Stimulated activated CD4-positive, alpha-beta T cell treated with anti-CD3 and anti-CD28 coated beads, Interleukin-1b, Interleukin-23, amount 100 ng/mL, for 4 hours (primary cell): ENCODE results near the gene ARMC10.
"Not testable (repeated sequence)": the region's sequence is repeated elsewhere in the genome, so short reads cannot be mapped to it uniquely, and the experiment has no call there.

ENCODE experiments used
- DNase-seq, 2 donors: peaks; one replicate each; pipeline ENCODE4 v3.0.0-alpha.2; 2020; ENCODE audit warnings: low read depth in 2 of 2

The ARMC10 gene

DNA sequence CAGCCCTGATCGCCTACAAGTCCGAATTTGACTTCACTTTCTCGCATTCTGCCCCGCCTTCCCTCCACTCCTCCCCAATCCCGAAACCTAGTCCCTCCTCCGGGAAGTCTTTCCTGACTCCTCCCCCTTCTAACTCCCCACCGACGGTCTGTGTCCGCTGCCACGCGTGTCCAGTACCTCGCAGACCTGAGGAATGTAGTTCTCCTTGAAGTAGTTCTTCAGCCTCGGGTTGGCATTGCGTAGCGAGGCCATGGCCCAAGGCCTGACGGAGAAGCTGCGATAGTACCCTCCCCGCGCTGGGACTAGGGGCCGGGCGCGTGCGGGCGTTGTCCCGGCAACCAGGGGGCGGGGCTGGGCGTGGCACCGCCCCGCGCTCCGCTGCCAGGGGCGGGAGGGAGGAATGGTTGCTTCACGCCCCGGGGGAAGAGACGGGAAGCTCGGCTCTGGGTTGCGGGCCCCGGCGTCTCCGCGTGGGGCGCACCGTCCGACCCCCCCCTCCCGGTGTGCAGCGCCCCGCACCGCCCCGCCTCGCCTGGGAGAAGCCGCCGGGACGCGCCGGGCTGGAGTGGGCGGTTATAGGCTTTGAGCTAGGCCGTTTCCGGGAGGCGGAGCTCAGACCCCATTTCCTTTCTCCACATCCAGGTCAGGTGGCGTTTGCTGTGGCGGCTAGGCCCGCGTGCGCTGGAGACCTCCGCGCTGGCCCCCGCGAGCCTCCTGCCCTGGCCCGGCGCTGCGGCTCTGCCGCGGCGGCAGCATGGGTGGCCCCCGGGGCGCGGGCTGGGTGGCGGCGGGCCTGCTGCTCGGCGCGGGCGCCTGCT is at the start of gene ARMC10, which contains the start of gene FBXL13:
Gene ARMC10 (plus strand): TSS at position 622 of the 818 bp plus-strand sequence. CDS start 133 bp downstream, at position 755.
Gene FBXL13 (minus strand): TSS at position 278 of the 818 bp plus-strand sequence.
- DNase-seq, result peak; percentile 87 to 90

DNA sequence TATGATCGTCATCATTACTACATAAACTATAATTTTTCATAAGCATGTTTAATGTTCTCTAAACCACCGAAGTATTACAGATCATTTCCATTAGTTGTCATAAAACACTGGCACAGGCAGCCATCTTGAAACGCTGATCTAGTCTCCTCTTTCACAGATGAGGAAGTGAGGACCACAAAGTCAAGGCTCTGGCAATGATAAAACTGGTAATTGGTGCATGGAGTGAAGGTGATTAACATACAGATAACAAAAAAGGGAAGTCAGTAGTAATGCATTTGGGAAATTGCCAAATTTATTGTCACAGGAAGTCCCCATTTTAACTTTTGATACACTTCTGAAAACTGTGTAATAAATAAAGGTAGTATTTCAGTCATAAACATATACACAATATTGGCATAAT is 49.6 kb upstream of the ARMC10 start:
- no peak for DNase-seq

DNA sequence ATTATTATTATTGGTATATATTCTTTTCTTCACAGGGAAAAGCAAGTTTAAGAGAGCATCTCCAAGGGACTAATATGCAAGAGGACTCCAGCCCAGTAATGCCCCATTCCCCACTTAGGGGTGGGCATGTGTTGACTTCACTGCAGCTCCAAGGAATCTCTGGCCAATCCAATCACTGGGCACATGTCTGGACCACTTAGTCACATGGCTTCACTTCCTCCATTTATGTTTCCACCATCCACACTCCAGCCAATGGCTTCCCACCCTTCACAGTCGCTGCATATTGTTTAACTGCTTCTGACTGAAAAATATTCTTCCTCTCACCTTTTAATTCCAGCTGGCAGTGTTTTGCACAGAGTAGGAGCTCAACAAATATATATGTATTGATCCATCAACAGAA is 43.9 kb upstream of the ARMC10 start:
- no peak for DNase-seq

DNA sequence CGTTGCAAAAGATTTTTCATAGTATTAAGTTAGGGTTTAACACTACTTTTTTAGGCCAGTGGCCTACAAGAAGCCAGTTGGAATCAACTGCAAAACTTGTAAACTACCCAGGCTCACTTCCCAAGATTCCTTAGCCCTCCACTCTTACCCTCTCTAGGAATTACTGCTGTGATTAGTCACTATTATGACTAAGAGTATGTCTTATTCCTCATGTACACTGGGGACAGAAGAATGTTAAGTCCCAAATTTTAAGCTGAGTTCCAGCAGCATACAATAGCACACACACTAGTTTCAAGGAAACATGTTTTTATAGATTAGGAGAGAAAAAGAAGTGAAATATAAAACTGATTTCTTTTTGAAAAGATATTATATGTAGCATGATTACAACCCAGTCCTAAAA is 43.2 kb upstream of the ARMC10 start:
- no peak for DNase-seq

DNA sequence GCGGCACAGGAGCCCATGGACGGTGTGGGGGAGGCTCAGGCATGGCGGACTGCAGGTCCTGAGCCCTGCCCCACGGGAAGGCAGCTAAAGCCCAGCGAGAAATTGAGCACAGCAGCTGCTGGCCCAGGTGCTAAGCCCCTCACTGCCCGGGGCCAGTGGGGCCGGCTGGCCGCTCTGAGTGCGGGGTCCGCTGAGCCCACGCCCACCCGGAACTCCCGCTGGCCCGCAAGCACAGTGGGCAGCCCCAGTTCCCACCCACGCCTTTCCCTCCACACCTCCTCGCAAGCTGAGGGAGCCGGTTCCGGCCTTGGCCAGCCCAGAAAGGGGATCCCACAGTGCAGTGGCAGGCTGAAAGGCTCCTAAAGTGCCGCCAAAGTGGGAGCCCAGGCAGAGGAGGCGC is 40.6 kb upstream of the ARMC10 start:
- not testable (repeated sequence) for DNase-seq

DNA sequence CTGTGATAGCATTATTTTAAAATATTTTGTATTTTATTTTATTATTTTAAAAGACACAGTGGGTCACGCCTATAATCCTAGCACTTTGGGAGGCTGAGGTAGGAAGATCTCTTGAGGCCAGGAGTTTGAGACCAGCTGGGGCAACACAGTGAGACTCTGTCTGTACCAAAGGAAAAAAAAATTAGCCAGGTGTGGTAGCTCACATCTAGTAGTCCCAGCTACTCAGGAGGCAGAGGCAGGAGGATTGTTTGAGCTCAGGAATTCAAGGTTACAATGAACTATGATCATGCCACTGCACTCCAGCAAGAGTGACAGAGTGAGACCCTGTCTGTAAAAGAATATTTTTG is 37.5 kb upstream of the ARMC10 start:
- no peak for DNase-seq

DNA sequence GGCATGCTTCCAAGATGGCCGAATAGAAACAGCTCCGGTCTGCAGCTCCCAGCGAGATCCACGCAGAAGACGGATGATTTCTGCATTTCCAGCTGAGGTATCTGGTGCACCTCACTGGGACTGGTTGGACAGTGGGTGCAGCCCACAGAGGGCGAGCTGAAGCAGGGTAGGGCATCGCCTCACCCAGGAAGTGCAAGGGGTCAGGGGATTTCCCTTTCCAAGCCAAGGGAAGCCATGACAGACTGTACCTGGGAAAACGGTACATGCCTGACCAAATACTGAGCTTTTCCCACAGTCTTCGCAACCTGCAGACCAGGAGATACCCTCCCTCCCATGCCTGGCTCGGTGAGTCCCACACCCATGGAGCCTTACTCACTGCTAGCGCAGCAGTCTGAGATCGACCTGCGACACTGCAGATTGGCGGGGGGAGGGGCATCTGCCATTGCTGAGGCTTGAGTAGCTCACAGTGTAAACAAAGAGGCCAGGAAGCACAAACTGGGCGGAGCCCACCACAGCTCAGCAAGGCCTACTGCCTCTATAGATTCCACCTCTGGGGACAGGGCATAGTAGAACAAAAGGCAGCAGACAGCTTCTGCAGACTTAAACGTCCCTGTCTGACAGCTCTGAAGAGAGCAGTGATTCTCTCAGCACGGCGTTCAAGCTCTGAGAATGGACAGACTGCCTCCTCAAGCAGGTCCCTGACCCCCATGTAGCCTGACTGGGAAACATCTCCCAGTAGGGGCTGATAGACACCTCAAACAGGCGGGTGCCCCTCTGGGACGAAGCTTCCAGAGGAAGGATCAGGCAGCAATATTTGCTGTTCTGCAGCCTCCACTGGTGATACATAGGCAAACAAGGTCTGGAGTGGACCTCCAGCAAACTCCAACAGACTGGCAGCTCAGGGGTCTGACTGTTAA is 36.9 kb upstream of the ARMC10 start:
- DNase-seq, result not testable (repeated sequence)

DNA sequence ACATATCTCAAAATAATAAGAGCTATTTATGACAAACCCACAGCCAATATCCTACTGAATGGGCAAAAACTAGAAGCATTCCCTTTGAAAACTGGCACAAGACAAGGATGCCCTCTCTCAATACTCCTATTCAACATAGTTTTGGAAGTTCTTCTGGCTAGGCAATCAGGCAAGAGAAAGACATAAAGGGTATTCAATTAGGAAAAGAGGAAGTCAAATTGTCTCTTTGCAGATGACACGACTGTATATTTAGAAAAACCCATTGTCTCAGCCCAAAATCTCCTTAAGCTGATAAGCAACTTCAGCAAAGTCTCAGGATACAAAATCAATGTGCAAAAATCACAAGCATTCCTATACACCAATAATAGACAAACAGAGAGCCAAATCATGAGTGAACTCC is 33.1 kb upstream of the ARMC10 start:
- DNase-seq, result not testable (repeated sequence)

DNA sequence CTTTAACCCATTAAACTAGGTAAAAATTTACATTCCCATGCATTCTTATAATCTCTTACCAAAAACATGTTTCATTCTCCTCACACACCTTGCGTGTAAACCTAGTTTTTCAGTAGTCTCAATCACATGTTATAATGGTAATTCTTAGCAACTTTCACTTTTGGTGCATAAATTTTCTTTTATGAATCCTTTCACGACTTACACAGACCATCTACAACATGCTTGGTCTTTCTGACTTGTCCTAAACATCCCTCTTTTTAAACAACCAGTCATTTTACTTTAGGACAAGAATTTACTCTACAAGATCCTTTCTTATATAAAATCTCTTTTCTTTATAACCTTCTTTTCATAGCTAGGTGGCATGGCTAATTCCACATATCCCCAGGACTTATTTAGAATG is 26.1 kb upstream of the ARMC10 start:
- no peak for DNase-seq

DNA sequence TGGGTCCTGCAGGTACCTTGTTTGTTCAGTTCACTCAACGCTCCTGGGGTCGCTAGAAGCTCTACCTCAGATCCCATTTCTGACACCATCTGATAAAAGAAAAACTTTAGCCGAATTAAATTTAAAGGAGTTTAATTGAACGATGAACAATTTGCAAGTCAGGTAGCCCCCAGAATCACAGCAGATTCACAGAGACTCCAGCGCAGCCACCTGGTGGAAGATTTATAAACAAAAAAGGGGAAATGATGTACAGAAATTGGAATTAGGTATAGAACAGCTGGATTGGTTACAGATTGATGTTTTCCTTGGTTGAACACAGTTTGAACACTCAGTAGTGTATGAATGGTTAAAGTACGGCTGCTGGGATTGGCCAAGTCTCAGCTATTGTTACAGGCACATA is 23.4 kb upstream of the ARMC10 start:
- DNase-seq, result no peak

DNA sequence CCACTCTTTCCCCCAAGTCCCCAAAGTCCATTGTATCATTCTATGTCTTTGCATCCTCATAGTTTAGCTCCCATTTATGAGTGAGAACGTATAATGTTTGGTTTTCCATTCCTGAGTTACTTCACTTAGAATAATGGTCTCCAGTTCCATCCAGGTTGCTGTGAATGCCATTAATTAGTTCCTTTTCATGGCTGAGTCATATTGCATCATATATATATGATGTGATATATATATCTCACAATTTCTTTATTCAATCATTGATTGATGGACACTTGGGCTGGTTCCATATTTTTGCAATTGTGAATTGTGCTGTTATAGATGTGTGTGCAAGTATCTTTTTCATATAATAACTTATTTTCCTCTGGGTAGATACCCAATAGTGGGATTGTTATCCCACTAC is 18.9 kb upstream of the ARMC10 start:
- DNase-seq, result not testable (repeated sequence)

DNA sequence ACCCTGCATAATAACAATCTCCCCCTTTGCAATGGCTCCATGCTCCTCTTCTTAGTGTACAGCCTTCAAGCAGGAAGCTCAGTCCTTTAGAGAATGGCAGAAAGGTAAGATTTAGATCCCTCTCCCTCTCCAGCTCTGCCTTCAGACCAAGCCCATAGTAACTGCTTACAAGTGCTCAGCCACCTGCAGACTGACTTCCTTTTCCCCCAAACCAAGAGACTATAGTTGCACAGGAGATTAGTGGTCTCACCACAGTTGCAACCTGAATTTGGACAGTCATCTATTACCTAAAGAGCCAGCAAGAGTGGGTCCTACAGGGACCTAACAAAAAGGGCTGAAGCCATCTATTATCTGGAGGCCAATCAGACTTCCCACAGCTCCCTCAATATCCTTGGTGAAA is 16.8 kb upstream of the ARMC10 start:
- DNase-seq, result no peak

DNA sequence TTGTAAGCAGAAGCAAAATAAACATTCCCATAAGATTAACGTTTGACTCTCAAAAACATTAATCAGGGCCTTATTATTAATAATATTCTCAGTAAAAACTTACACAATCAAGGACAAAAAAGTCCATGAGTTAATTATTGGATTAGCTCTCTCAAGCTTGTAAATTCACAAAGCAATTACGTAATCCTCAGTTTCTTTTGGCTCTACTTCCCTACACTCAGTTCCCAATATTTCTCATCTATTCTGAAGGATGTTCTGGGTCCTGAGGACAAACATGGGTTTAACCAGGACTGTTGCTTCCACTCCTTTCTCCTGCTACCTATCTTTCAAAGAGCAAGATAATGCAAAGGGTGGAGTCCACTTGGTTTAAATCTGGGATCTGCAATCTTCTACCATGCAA is 15.5 kb upstream of the ARMC10 start:
- no peak for DNase-seq

DNA sequence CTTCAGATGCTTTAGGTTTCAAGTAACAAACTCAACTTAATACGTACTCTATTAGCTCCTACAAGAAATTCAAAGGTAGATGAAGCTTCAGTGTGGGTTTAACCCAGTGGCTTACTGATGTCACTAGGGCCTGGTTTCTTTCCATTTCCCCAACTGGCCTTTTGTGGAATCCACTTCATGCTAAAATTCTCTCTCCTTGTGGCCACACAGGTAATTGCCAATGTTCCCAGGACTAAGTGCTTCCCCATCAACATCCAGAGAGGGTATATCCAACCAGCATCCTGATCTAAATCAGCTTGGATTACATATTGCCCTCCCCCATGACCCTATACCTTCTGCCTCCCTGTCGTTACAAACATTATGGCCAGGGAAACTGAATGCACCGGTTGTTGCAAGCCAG is 11.0 kb upstream of the ARMC10 start:
- no peak for DNase-seq

DNA sequence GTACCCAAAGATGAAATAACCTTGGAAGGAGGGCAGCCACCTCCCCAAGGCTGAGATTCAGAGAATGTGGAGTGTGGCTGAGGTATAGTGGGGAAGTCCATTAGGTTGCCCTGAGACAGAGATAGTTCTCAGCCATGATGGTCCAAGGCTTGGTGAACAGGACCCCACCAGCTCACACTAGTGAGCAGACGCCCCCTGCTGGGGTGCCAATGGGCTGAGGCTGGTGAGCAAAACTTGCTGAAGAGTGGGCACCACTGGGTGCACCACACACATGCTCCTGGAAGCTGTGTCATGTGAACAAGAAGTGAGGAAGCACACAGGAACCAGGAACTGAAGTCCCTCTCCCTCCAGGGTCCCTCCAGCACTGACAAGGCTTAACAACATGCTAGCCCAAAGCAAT is 9.3 kb upstream of the ARMC10 start:
- DNase-seq, result peak in 1 of 2 donors; percentile 36

DNA sequence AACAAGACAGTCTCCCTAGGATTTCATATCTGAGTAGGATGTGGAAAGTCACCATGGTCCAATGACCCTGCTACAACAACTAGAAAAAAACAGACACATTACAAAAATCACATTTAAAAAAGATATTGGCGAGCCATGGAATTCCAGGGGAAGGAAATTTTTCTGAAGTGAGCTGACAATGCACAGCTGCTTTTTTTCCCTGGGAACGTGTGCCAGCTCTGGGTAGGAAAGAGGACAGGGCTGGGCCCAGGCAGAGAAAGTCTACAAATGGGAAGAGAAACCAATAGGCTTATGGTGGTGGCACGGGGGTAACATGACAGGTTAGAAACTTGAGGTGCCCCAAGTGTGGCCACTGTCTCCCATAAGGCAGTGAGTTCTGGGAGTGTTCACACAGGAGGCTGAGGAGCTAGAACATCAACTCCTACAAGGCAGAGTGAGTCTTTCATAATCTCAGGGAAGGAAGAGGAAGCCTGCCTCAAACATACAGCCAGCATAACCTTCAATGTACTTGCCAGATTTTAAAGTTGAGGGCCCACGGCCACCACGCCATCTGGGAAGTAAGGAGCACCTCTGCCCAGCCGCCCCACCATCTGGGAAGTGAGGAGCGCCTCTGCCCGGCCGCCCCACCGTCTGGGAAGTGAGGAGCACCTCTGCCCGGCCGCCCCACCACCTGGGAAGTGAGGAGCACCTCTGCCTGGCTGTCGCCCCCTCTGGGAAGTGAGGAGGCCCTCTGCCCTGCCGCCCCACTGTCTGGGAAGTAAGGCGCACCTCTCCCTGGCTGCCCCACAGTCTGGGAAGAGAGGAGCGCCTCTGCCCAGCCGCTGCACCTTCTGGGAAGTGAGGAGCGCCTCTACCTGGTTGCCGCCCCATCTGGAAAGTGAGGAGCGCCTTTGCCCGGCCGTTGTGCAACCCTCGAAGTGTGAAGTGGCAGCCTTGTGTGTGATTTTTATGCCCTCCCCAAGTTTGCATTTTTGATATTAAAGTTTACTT is 6.2 kb upstream of the ARMC10 start:
- DNase-seq, result no peak

DNA sequence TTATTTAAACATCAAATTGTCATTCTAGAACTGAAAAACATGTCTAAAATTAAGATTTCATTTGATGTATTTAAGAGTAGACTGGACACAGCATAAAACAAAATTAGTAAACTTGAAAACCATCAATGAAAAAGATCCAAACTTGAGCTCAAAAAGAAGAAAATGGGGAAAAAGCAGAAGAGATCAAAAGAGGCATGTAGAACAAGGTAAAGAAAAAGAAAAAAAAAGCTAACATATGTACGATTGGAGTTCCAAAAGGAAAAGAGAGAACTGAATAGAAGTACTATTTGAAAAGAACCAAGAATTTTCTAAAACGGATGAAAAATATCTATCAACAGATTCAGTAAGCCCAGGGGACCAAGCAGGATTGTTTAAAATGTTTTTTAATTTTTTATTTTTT is 3.9 kb upstream of the ARMC10 start:
- no peak for DNase-seq

DNA sequence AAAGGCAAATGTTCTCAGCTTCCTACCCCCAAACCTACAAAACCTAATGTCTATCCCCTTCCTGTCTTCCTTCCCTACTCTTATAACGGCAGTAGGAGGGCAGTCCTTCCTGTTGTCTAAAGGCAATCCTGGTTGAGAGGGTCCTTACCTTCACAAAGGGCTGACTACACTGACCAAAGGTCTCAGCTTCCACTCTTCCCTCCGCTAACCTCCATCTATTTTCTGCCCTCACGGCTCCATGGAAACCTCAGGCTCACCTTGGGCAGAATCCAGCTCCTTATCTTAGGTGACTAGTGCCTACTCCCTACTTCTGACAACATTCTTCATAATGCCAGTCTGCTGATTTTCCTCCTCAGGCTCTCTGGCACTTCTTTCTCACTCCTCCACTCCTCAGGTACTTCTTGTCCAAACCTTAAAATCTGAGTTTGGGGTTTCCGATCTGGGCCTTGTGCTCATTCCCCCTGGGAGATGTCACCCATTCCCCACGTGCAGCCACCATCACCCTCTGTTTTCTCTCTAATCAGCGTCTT is 886 bp upstream of the ARMC10 start:
- DNase-seq, result no peak

DNA sequence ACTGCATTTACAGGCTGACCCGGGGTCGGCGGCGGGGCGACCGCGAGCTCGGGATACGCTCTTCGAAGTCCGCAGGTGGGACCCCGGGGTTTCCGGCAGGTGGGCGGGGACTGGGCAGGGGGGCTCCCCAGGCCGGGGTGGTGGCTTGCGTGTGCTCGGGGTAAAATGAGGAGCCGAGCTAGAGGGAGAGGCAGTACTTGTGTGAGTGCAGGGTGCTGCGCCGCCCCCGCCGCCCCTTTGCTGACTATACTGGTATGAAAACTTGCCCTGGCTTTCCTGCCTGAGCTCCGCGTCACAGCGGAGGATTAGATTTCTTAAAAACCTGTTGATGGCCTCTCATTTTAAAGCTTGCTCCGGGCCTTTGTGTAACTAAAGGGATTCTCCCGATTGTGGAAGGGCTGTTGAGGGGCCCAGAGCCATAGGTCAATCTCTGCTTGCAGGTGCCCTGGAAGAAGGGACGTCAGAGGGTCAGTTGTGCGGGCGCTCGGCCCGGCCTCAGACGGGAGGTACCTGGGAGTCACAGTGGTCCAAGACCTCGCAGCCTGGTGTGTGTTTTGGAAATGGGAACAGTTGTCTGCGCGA is 488 bp downstream of the ARMC10 start:
- peak; percentile 75 to 78 for DNase-seq

DNA sequence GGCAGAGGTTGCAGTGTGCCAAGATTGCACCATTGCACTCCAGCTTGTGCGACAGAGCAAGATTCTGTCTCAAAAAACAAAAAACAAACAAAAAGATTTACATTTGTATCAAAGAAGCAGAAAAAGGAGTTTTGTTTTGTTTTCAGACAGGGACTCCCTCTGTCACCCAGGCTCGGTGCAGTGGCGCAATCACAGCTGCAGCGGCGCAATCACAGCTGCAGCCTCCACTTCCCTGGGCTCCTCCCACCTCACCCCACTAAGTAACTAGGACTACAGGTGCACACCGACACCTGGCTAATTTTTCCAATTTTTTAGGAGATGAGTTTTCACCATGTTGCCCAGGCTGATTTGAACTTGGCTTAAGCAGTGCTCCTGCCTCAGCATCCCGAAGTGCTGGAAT is 1.8 kb downstream of the ARMC10 start:
- DNase-seq, result no peak

DNA sequence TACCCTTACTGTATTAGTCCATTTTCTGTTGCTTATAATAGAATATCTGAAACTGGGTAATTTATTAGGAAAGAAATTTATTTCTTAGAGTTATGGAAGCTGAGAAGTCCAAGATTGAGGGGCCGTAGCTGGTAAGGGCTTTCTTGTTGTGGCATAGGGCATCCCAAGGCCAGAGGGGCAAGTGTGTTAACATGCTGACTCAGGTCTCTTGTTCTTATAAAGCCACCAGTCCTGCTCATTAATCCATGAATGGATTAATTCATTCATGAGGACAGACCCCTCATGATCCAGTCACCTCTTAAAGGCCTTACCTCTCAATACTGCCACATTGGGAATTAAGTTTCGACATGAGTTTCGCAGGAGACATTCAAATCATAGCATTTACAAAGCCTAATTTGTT is 2.4 kb downstream of the ARMC10 start:
- DNase-seq, result no peak
